K562 (cell line): ENCODE results near the gene IL13. TPM values are rescaled to one million over a fixed set of nuclear protein-coding genes. Genes with fewer than 3 reads are reported as not detected.

Experiments
- ATAC-seq: fragments of 200-7000 bp; cut with Tn5 transposase; 3 replicates; pipeline ENCODE4 v1.9.1; 2020; ENCODE audit warnings: moderate library complexity
- BruUV-seq: library from RNA; stranded (reverse); fragments of 400-500 nt; replicated peaks from 2 replicates; lab custom pipeline; 2021; lab: Mats Ljungman, UMichigan
- CTCF ChIA-PET: fragments of 300-600 bp; formaldehyde crosslinking; extraction: SDS; loops from one replicate; lab custom pipeline; 2021; ENCODE audit warnings: low intra/inter-chr PET ratio; lab: Yijun Ruan, JAX
- POLR2A ChIA-PET: fragments of 300-600, 350-650 bp; sonication (Branson Sonifier 250); formaldehyde crosslinking; extraction: SDS; loops from one replicate; lab custom pipeline; 2021; ENCODE audit warnings: antibody characterized with exemption, inconsistent platforms; lab: Yijun Ruan, JAX
- DNase-seq, 4 experiments: peaks; one replicate each; pipeline versions ENCODE4 v3.0.0 to v3.0.0-alpha.2; 2011 to 2018; ENCODE audit warnings: low spot score in 3 of 4, mixed read lengths in 3 of 4; ENCODE audit errors: extremely low read depth in 1 of 4
- FAIRE-seq: peaks from 2 replicates; lab custom pipeline; 2011; peaks lifted over from hg19 to GRCh38; lab: Jason Lieb, UNC
- H2AFZ ChIP-seq: 2 replicates; pipeline ENCODE4 v1.6.0; 2011; ENCODE audit warnings: low read depth, low read length, control low read depth, inconsistent platforms
- H3K27ac ChIP-seq: fragments of 200-600 bp; 3 replicates; pipeline ENCODE4 v1.8.0; 2011; ENCODE audit warnings: low read depth, mild to moderate bottlenecking, control low read depth, inconsistent platforms, low read length, moderate library complexity, mixed read lengths; ENCODE audit errors: extremely low read depth
- H3K27me3 ChIP-seq, 2 experiments: fragments of 300-600 bp in 1 of 2; 2 replicates in 1 of 2; 3 replicates in 1 of 2; pipeline versions ENCODE4 v1.6.0 to v1.8.0; 2011; ENCODE audit warnings: inconsistent platforms in 2 of 2, low read length in 2 of 2, mild to moderate bottlenecking in 1 of 2, mixed read lengths in 1 of 2, moderate library complexity in 1 of 2; ENCODE audit not compliant: control insufficient read depth in 2 of 2, insufficient read depth in 2 of 2
- H3K36me3 ChIP-seq: fragments of 300-600 bp; 3 replicates; pipeline ENCODE4 v1.8.0; 2011; ENCODE audit warnings: mild to moderate bottlenecking, low read length, inconsistent platforms; ENCODE audit not compliant: control insufficient read depth, insufficient read depth
- H3K4me1 ChIP-seq, 2 experiments: fragments of 200-600 bp in 1 of 2; replicated peaks in 1 of 2; 2 replicates in 1 of 2; 3 replicates in 1 of 2; pipeline versions ENCODE4 v1.5.1 to v1.8.0; 2011; ENCODE audit warnings: inconsistent platforms in 2 of 2, low read length in 2 of 2, mild to moderate bottlenecking in 1 of 2, mixed read lengths in 1 of 2, moderate library complexity in 1 of 2; ENCODE audit not compliant: control insufficient read depth in 2 of 2, insufficient read depth in 2 of 2
- H3K4me2 ChIP-seq: 2 replicates; pipeline ENCODE4 v1.6.1; 2011; ENCODE audit warnings: low read length, control low read depth, inconsistent platforms, mixed read lengths; ENCODE audit not compliant: insufficient read depth
- H3K4me3 ChIP-seq: fragments of 200-600 bp; sonication (generic), shearing (Covaris generic); 2 replicates; pipeline ENCODE4 v1.5.1; 2016; ENCODE audit warnings: control low read depth, inconsistent platforms
- H3K79me2 ChIP-seq: fragments of 200-600 bp; 3 replicates; pipeline ENCODE4 v1.8.0; 2011; ENCODE audit warnings: low read length, inconsistent platforms; ENCODE audit not compliant: control insufficient read depth, insufficient read depth
- H3K9ac ChIP-seq, 2 experiments: 2 replicates each; pipeline versions ENCODE4 v1.6.0 to v1.6.1; 2011; ENCODE audit warnings: low read depth in 2 of 2, low read length in 2 of 2, control low read depth in 1 of 2, inconsistent platforms in 1 of 2, mild to moderate bottlenecking in 1 of 2, mixed read lengths in 1 of 2; ENCODE audit not compliant: insufficient read depth in 1 of 2
- H3K9me1 ChIP-seq: one replicate; pipeline ENCODE4 v1.6.0; 2011; ENCODE audit warnings: inconsistent platforms, mild to moderate bottlenecking, low read length, moderate library complexity; ENCODE audit not compliant: control insufficient read depth, insufficient read depth
- H3K9me3 ChIP-seq: replicated peaks from 2 replicates; pipeline ENCODE4 v1.5.1; 2011; ENCODE audit warnings: low read depth, low read length, inconsistent platforms; ENCODE audit not compliant: control insufficient read depth, insufficient read depth
- H4K20me1 ChIP-seq: replicated peaks from 2 replicates; pipeline ENCODE4 v1.6.1; 2011; ENCODE audit warnings: low read length, inconsistent platforms, mixed read lengths; ENCODE audit not compliant: control insufficient read depth, insufficient read depth
- WGBS: fragments of 100-300 bp; shearing (Covaris generic); methylation state at CpG from one replicate; pipeline ENCODE4 v1.1.6; 2016; ENCODE audit warnings: low coverage, mixed read lengths; ENCODE audit not compliant: insufficient coverage; ENCODE audit errors: missing lambda C conversion rate; 5-methylcytosine and 5-hydroxymethylcytosine counted together
- in situ Hi-C: fragments of 300-500 bp; cut with MboI; formaldehyde crosslinking; loops from 4 replicates; pipeline ENCODE4 v1.15.0; 2018; ENCODE audit warnings: inconsistent platforms, mixed read lengths
- intact Hi-C: fragments of 100-400 bp; cut with micrococcal nuclease; formaldehyde crosslinking; loops from 2 replicates; pipeline ENCODE4 v1.14.2; 2022
- polyA plus RNA-seq, 8 experiments: library from polyadenylated mRNA; depleted of rRNA in 4 of 8; stranded (reverse) in 5 of 8; unstranded in 3 of 8; fragments of >200 nt; fragmentation: Nextera tagmentation in 2 of 8; fragmentation: Illumina TruSeq in 1 of 8; extraction: Ambion mirVana in 2 of 8; extraction: Trizol in 1 of 8; gene quantifications; 2 replicates each; pipeline versions ENCODE4 v1.2.1 to v1.2.3, GENCODE V29; 2011 to 2014; ENCODE audit warnings: inconsistent platforms in 1 of 8, missing spikeins in 1 of 8
- total RNA-seq, 7 experiments: library from RNA; depleted of rRNA in 6 of 7; stranded (reverse); fragments of >200 nt in 6 of 7; fragmentation: Illumina TruSeq in 2 of 7; extraction: Trizol in 2 of 7; gene quantifications; 2 replicates each; pipeline versions ENCODE4 v1.2.1 to v1.2.3, GENCODE V29; 2011 to 2021; ENCODE audit warnings: low replicate concordance in 1 of 7
- TF ChIP-seq, protein P1 (sequence below): fragments of 250-450 bp; sonication (Bioruptor Pico); IDR thresholded peaks from 2 replicates; pipeline ENCODE4 v1.4.0; 2020; ENCODE audit warnings: mild to moderate bottlenecking

The IL13 gene
- total and polyA plus RNA-seq, 9 of the 15 experiments (the other 6 are each of a cell fraction or from before 2014, with no cell fraction given) = not detected

- no peak for ATAC-seq
- H3K27me3 ChIP-seq = no peaks in the 10 kb centered on the region
- H3K4me3 ChIP-seq = no peak overlapping the region
- H2AFZ ChIP-seq = no peak overlapping the region
- no peaks in the 10 kb centered on the region for H3K9me1 ChIP-seq
- H3K9me3 ChIP-seq = no peaks in the 10 kb centered on the region
- WGBS = 71% methylated on average over 15 of the region's 15 CpGs
- POLR2A ChIA-PET = interaction anchor here (1.1 to 2.3 kb wide), 3 partner anchors 10 to 12 kb away, joined by 6 to 10 read pairs (median 8); no protein-coding TSS in a partner anchor
- peak overlapping the region in 1 of 2 experiments; percentile 47; a peak in 1 of 4 replicates for H3K9ac ChIP-seq
- intact Hi-C loops = loop anchor here (10.0 kb wide), 1 partner anchor 207 kb away; no protein-coding TSS in a partner anchor
- CTCF ChIA-PET = interaction anchor here (0.5 kb wide), 2 partner anchors 135 to 293 kb away, joined by 3 read pairs; no protein-coding TSS in a partner anchor
- peaks cover 15 to 46% of the 10 kb centered on the region in 2 experiments; a peak in 4 of 5 replicates for H3K4me1 ChIP-seq
- H3K4me2 ChIP-seq = no peak overlapping the region
- no peak overlapping the region for H3K27ac ChIP-seq
- no peaks in the 10 kb centered on the region for H3K36me3 ChIP-seq
- H3K79me2 ChIP-seq = no peaks in the 10 kb centered on the region
- in situ Hi-C loops = no loop called here
- BruUV-seq = no TSS peak
- FAIRE-seq = no peak
- TF ChIP-seq, protein P1, sequence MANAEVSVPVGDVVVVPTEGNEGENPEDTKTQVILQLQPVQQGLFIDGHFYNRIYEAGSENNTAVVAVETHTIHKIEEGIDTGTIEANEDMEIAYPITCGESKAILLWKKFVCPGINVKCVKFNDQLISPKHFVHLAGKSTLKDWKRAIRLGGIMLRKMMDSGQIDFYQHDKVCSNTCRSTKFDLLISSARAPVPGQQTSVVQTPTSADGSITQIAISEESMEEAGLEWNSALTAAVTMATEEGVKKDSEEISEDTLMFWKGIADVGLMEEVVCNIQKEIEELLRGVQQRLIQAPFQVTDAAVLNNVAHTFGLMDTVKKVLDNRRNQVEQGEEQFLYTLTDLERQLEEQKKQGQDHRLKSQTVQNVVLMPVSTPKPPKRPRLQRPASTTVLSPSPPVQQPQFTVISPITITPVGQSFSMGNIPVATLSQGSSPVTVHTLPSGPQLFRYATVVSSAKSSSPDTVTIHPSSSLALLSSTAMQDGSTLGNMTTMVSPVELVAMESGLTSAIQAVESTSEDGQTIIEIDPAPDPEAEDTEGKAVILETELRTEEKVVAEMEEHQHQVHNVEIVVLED (CRISPR knock-in tag) = no peak
- no peak for DNase-seq
- no peaks in the 10 kb centered on the region for H4K20me1 ChIP-seq
Measured at GRCh38 chr5:132677682-132678400, 19.9 kb downstream of the IL13 start.
